ENCODE measurements around the gene ARHGAP44.

Gene ARHGAP44

DNA sequence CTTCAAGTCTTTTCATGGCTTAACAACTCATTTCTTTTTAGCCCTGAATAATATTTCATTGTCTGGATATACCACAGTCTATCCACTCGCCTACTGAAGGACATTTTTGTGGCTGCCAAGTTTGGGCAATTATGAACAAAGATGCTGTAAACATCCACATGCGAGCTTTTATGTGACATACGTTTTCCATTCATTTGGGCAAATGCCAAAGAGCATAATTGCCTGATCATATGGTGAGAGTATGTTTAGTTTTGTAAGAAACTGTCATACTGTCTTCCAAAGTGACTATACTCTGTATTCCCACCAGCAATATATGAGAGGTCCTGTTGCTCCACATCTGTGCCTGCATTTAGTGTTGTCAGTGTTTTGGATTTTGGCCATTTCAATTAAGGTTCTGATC is 147.2 kb downstream of the ARHGAP44 start:
- H3K4me1 ChIP-seq (ENCODE audit: insufficient read depth, low read length), result no peaks in the 10 kb centered on the region
- H3K9me3 ChIP-seq (ENCODE audit: control insufficient read depth, insufficient read depth, low read length), result peaks cover 6% of the 10 kb centered on the region; the same call in 1 of the 2 replicates
- no peaks in the 10 kb centered on the region for H3K36me3 ChIP-seq (ENCODE audit: insufficient read depth, low read length)
- H3K9ac ChIP-seq (ENCODE audit: low read depth, low read length), result no peak overlapping the region

GRCh38 chr17:12940699-12941098 is 151.4 kb downstream of the ARHGAP44 start:
- H3K36me3 ChIP-seq (ENCODE audit: insufficient read depth, low read length), result no peaks in the 10 kb centered on the region
- H3K4me1 ChIP-seq (ENCODE audit: insufficient read depth, low read length), result no peaks in the 10 kb centered on the region
- H3K9me3 ChIP-seq (ENCODE audit: control insufficient read depth, insufficient read depth, low read length), result peaks cover 6% of the 10 kb centered on the region; the same call in 1 of the 2 replicates
- no peak overlapping the region for H3K9ac ChIP-seq (ENCODE audit: low read depth, low read length)

GRCh38 chr17:12947047-12947446 is 157.7 kb downstream of the ARHGAP44 start:
- Histone ChIP-seq H3K9me3 (ENCODE audit: control insufficient read depth, insufficient read depth, low read length) (no peaks in the 10 kb centered on the region), H3K4me1 (ENCODE audit: insufficient read depth, low read length) (no peaks in the 10 kb centered on the region), H3K9ac (ENCODE audit: low read depth, low read length) (no peak overlapping the region), H3K36me3 (ENCODE audit: insufficient read depth, low read length) (peaks cover 3% of the 10 kb centered on the region; the same call in 1 of the 2 replicates)

DNA sequence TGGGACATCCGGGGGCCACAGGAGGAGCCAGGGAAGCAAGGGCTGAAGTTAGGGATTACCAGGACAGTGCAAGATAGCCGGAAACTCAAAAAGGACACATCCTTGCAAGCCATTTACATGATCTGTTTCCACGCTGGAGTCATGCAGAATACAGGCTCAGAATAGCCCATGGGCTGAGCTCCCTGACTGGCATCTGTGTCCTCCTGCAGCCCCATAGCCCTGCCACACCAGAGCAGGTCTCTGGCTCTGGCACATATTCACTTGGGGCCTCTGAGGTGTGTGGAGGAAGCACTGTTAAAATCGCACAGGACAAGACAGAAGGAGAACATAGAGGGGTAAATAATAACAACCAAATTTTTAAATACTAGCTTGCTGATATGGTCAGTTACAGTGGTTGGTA is 162.7 kb downstream of the ARHGAP44 start:
- Histone ChIP-seq H3K9ac (ENCODE audit: low read depth, low read length) (no peak overlapping the region), H3K4me1 (ENCODE audit: insufficient read depth, low read length) (no peaks in the 10 kb centered on the region), H3K9me3 (ENCODE audit: control insufficient read depth, insufficient read depth, low read length) (no peaks in the 10 kb centered on the region; the same call in 1 of the 2 replicates), H3K36me3 (ENCODE audit: insufficient read depth, low read length) (peaks cover 3% of the 10 kb centered on the region)

- H3K9ac ChIP-seq (ENCODE audit: low read depth, low read length), result no peak overlapping the region
- peaks cover 3% of the 10 kb centered on the region for H3K36me3 ChIP-seq (ENCODE audit: insufficient read depth, low read length)
- H3K9me3 ChIP-seq (ENCODE audit: control insufficient read depth, insufficient read depth, low read length), result no peaks in the 10 kb centered on the region; the same call in 1 of the 2 replicates
These were observed 163.9 kb downstream of the ARHGAP44 start for GRCh38 chr17:12953156-12953555.

DNA sequence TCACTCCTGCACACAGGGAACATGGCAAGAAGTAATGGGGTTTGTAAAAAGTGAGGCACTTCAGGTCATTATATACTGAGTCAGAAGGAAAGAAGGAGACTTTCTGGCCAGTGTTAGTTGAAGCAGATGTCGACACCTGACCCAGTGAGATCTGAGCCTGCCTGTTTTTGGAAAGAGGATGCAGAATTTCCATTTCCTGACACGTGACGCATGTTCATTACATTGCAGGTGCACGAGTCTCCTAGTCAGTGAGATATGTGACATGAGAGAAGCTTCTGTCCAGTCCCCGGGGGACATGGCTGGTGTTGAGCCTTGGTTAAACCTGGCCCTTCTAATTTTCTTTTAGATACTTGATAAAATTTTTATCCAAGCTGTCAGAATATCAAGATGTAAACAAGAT is 166.2 kb downstream of the ARHGAP44 start:
- Histone ChIP-seq H3K36me3 (ENCODE audit: insufficient read depth, low read length) (peaks cover 3% of the 10 kb centered on the region), H3K4me1 (ENCODE audit: insufficient read depth, low read length) (no peaks in the 10 kb centered on the region), H3K9me3 (ENCODE audit: control insufficient read depth, insufficient read depth, low read length) (no peaks in the 10 kb centered on the region; the same call in 1 of the 2 replicates), H3K9ac (ENCODE audit: low read depth, low read length) (no peak overlapping the region)

More at GRCh38 chr17:12953156-12953555, 163.9 kb downstream of the ARHGAP44 start:
- no peaks in the 10 kb centered on the region for H3K4me1 ChIP-seq (ENCODE audit: insufficient read depth, low read length)

- Histone ChIP-seq H3K4me1 (ENCODE audit: insufficient read depth, low read length) (no peaks in the 10 kb centered on the region), H3K9me3 (ENCODE audit: control insufficient read depth, insufficient read depth, low read length) (no peaks in the 10 kb centered on the region; the same call in 1 of the 2 replicates), H3K36me3 (ENCODE audit: insufficient read depth, low read length) (no peaks in the 10 kb centered on the region; the same call in 1 of the 2 replicates), H3K9ac (ENCODE audit: low read depth, low read length) (no peak overlapping the region)
These were observed 169.5 kb downstream of the ARHGAP44 start for GRCh38 chr17:12958786-12959185.

- no peaks in the 10 kb centered on the region for H3K4me1 ChIP-seq (ENCODE audit: insufficient read depth, low read length)
- no peaks in the 10 kb centered on the region; the same call in 1 of the 2 replicates for H3K9me3 ChIP-seq (ENCODE audit: control insufficient read depth, insufficient read depth, low read length)
- no peaks in the 10 kb centered on the region; the same call in 1 of the 2 replicates for H3K36me3 ChIP-seq (ENCODE audit: insufficient read depth, low read length)
- no peak overlapping the region for H3K9ac ChIP-seq (ENCODE audit: low read depth, low read length)
These were observed 170.1 kb downstream of the ARHGAP44 start for GRCh38 chr17:12959441-12959840.

DNA sequence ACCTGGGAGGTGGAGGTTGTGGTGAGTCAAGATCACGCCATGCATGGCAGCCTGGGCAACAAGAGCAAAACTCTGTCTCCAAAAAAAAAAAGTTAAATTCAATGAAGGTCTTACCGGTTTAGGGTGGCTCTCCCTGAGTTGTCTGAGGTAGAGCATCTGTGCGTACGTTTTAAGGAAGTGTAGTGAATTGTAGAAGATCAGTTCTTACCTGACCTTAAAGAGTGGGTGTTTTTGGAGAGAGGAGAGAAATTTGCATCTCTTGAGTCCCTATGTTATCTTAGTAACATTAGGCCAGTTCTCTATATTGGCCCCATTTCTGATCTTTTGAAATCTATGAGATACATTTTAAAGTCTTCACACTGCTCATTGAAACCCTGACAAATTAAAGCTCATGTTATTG is 172.4 kb downstream of the ARHGAP44 start:
- no peak overlapping the region for H3K9ac ChIP-seq (ENCODE audit: low read depth, low read length)
- H3K36me3 ChIP-seq (ENCODE audit: insufficient read depth, low read length), result no peaks in the 10 kb centered on the region; the same call in 1 of the 2 replicates
- no peaks in the 10 kb centered on the region for H3K9me3 ChIP-seq (ENCODE audit: control insufficient read depth, insufficient read depth, low read length)
- H3K4me1 ChIP-seq (ENCODE audit: insufficient read depth, low read length), result no peaks in the 10 kb centered on the region

DNA sequence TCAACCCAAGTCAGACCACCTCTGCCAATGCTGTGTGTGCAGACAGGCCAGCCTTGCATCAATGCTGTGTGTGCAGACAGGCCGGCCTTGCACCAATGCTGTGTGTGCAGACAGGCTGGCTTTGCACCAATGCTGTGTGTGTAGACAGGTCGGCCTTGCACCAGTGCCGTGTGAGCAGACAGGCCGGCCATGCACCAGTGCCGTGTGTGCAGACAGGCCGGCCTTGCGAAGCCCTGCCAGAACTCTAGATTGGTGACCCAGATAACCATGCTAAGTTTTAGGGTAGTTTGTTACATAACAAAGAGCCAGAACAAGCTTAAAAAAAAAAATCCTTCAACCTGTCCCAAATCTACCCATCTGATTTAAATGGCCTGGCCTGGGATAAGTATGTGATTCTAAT is 174.2 kb downstream of the ARHGAP44 start:
- Histone ChIP-seq H3K9me3 (ENCODE audit: control insufficient read depth, insufficient read depth, low read length) (no peaks in the 10 kb centered on the region), H3K4me1 (ENCODE audit: insufficient read depth, low read length) (no peaks in the 10 kb centered on the region), H3K9ac (ENCODE audit: low read depth, low read length) (no peak overlapping the region), H3K36me3 (ENCODE audit: insufficient read depth, low read length) (no peaks in the 10 kb centered on the region)

DNA sequence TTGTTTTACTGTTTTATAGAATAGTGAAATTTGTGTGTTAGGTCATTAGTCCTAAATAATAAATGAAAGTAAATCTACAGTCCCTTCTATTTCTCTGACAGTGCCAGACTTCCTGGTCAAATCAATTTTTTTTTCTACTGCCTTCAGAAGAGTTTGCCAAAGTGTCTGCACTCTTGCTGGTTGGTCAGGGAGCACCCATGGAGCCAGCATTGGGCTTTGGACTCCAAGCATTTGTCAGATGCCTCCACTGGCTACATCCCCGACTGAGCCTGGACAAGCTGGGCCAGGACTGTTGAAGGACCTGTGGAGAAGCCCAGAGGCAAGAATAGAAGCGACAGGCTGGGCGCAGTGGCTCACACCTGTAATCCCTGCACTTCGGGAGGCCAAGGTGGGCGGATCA is 174.9 kb downstream of the ARHGAP44 start:
- Histone ChIP-seq H3K9ac (ENCODE audit: low read depth, low read length) (no peak overlapping the region), H3K4me1 (ENCODE audit: insufficient read depth, low read length) (no peaks in the 10 kb centered on the region), H3K36me3 (ENCODE audit: insufficient read depth, low read length) (no peaks in the 10 kb centered on the region), H3K9me3 (ENCODE audit: control insufficient read depth, insufficient read depth, low read length) (no peaks in the 10 kb centered on the region)

DNA sequence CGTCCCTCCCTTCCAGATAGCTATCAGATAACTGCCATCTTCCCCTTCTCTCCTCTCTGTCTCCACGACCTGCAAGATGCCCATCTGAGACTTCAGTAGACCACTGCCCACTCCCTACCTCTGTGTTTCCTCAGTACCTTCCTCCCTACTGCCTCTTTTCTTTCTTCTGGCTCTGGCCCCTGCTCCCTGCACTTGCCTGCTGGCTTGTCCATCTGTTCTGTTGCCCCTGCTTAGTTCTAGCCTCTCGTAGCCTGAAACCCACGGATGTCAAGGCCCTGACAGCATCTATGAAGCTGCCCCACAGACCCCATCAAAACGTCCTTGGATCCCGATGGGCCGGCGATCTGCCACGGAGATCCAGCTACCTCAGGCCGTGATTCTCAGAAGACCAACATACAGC is 175.5 kb downstream of the ARHGAP44 start:
- no peak overlapping the region for H3K9ac ChIP-seq (ENCODE audit: low read depth, low read length)
- no peaks in the 10 kb centered on the region for H3K36me3 ChIP-seq (ENCODE audit: insufficient read depth, low read length)
- H3K9me3 ChIP-seq (ENCODE audit: control insufficient read depth, insufficient read depth, low read length), result no peaks in the 10 kb centered on the region
- no peaks in the 10 kb centered on the region for H3K4me1 ChIP-seq (ENCODE audit: insufficient read depth, low read length)

GRCh38 chr17:12965988-12966387 is 176.7 kb downstream of the ARHGAP44 start:
- no peaks in the 10 kb centered on the region for H3K9me3 ChIP-seq (ENCODE audit: control insufficient read depth, insufficient read depth, low read length)
- no peaks in the 10 kb centered on the region for H3K4me1 ChIP-seq (ENCODE audit: insufficient read depth, low read length)
- H3K36me3 ChIP-seq (ENCODE audit: insufficient read depth, low read length), result no peaks in the 10 kb centered on the region
- H3K9ac ChIP-seq (ENCODE audit: low read depth, low read length), result no peak overlapping the region

- Histone ChIP-seq H3K36me3 (ENCODE audit: insufficient read depth, low read length) (no peaks in the 10 kb centered on the region), H3K4me1 (ENCODE audit: insufficient read depth, low read length) (no peaks in the 10 kb centered on the region), H3K9me3 (ENCODE audit: control insufficient read depth, insufficient read depth, low read length) (no peaks in the 10 kb centered on the region), H3K9ac (ENCODE audit: low read depth, low read length) (no peak overlapping the region)
These were observed 177.1 kb downstream of the ARHGAP44 start for GRCh38 chr17:12966413-12966812.

GRCh38 chr17:12967962-12968361 is 178.7 kb downstream of the ARHGAP44 start:
- Histone ChIP-seq H3K36me3 (ENCODE audit: insufficient read depth, low read length) (no peaks in the 10 kb centered on the region), H3K9ac (ENCODE audit: low read depth, low read length) (no peak overlapping the region), H3K4me1 (ENCODE audit: insufficient read depth, low read length) (no peaks in the 10 kb centered on the region), H3K9me3 (ENCODE audit: control insufficient read depth, insufficient read depth, low read length) (no peaks in the 10 kb centered on the region)

Data from ES-I3 (cell line).